Measurements from ENCODE around the gene TFPT. TPM values are rescaled to one million over a fixed set of nuclear protein-coding genes. Genes with fewer than 3 reads are reported as not detected.

Gene TFPT
- total RNA-seq, 1 experiment from 2014 or later: 55.4 TPM

- CTCF ChIA-PET: no interaction called here
These were observed 7.0 kb downstream of the TFPT start for GRCh38 chr19:54108496-54108895.

GRCh38 chr19:54107876-54108490 lies 7.5 kb downstream of the TFPT start:
- Histone ChIP-seq H3K9me3 (ENCODE audit: low read length) (no peaks in the 10 kb centered on the region), H3K4me3 (ENCODE audit: low read length) (no peak overlapping the region), H3K79me2 (ENCODE audit: low read length) (peaks cover 29% of the 10 kb centered on the region), H3K4me1 (ENCODE audit: insufficient read depth, low read length) (no peaks in the 10 kb centered on the region; the same call in 1 of the 2 replicates), H3K9me2 (replicated peaks; ENCODE audit: low read length) (no peaks in the 10 kb centered on the region), H3K36me3 (ENCODE audit: low read depth, low read length) (peaks cover 29% of the 10 kb centered on the region; the same call in 1 of the 2 replicates), H3K4me2 (ENCODE audit: low read length) (no peak overlapping the region), H2AFZ (ENCODE audit: low read length) (no peak overlapping the region), H3F3A (ENCODE audit: low read length, unreplicated experiment) (no peaks in the 10 kb centered on the region), H3K27ac (ENCODE audit: low read length) (no peak overlapping the region), H3K27me3 (ENCODE audit: low read length) (no peaks in the 10 kb centered on the region), H3K9ac (ENCODE audit: low read length) (no peak overlapping the region), H4K20me1 (ENCODE audit: low read length) (no peaks in the 10 kb centered on the region)
- POLR2A ChIA-PET (ENCODE audit: unreplicated experiment): no interaction called here
- BruUV-seq (replicated peaks): no TSS peak
- TF ChIP-seq EZH2phosphoT487 (IDR thresholded peaks at IDR 0.05; ENCODE audit: borderline replicate concordance, low read length): no peak
- TF ChIP-seq EZH2 (IDR thresholded peaks at IDR 0.05; ENCODE audit: low read length, unreplicated experiment): no peak
- TF ChIP-seq CTCF (conservative IDR thresholded peaks at IDR 0.05; ENCODE audit: low read depth, low read length): no peak
- CTCF ChIA-PET: no interaction called here
- ATAC-seq: no peak
- intact Hi-C loops (cut with micrococcal nuclease): no loop called here
- no peak for DNase-seq

More at GRCh38 chr19:54108496-54108895, 7.0 kb downstream of the TFPT start:
- BruUV-seq (replicated peaks): no TSS peak
- Histone ChIP-seq H3K4me1 (ENCODE audit: insufficient read depth, low read length) (no peaks in the 10 kb centered on the region; the same call in 1 of the 2 replicates), H3K4me2 (ENCODE audit: low read length) (no peak overlapping the region), H3F3A (ENCODE audit: low read length, unreplicated experiment) (no peaks in the 10 kb centered on the region), H3K4me3 (ENCODE audit: low read length) (no peak overlapping the region), H3K9me3 (ENCODE audit: low read length) (no peaks in the 10 kb centered on the region), H3K27me3 (ENCODE audit: low read length) (no peaks in the 10 kb centered on the region), H2AFZ (ENCODE audit: low read length) (no peak overlapping the region), H3K9me2 (replicated peaks; ENCODE audit: low read length) (no peaks in the 10 kb centered on the region), H4K20me1 (ENCODE audit: low read length) (no peaks in the 10 kb centered on the region), H3K36me3 (ENCODE audit: low read depth, low read length) (peaks cover 29% of the 10 kb centered on the region; the same call in 1 of the 2 replicates), H3K9ac (ENCODE audit: low read length) (no peak overlapping the region), H3K79me2 (ENCODE audit: low read length) (peaks cover 25% of the 10 kb centered on the region), H3K27ac (ENCODE audit: low read length) (no peak overlapping the region)
- TF ChIP-seq EZH2 (IDR thresholded peaks at IDR 0.05; ENCODE audit: low read length, unreplicated experiment) (no peak), CTCF (conservative IDR thresholded peaks at IDR 0.05; ENCODE audit: low read depth, low read length) (no peak), EZH2phosphoT487 (IDR thresholded peaks at IDR 0.05; ENCODE audit: borderline replicate concordance, low read length) (no peak)
- ATAC-seq (no peak), DNase-seq (no peak)
- POLR2A ChIA-PET (ENCODE audit: unreplicated experiment): no interaction called here
- intact Hi-C loops (cut with micrococcal nuclease): no loop called here

GRCh38 chr19:54106716-54107115 lies 8.7 kb downstream of the TFPT start:
- no peak overlapping the region for H3K27ac ChIP-seq (ENCODE audit: low read length)
- H3K4me2 ChIP-seq (ENCODE audit: low read length): no peak overlapping the region
- intact Hi-C loops (cut with micrococcal nuclease): no loop called here
- H3K79me2 ChIP-seq (ENCODE audit: low read length): peaks cover 33% of the 10 kb centered on the region
- BruUV-seq (replicated peaks): no TSS peak
- no peaks in the 10 kb centered on the region for H3F3A ChIP-seq (ENCODE audit: low read length, unreplicated experiment)
- ChIA-PET CTCF (no interaction called here), POLR2A (ENCODE audit: unreplicated experiment) (no interaction called here)
- H3K9me3 ChIP-seq (ENCODE audit: low read length): no peaks in the 10 kb centered on the region
- H3K9me2 ChIP-seq (replicated peaks; ENCODE audit: low read length): no peaks in the 10 kb centered on the region
- H3K36me3 ChIP-seq (ENCODE audit: low read depth, low read length): peaks cover 27% of the 10 kb centered on the region; the same call in 1 of the 2 replicates
- DNase-seq (no peak), ATAC-seq (no peak)
- H4K20me1 ChIP-seq (ENCODE audit: low read length): no peaks in the 10 kb centered on the region
- H3K4me3 ChIP-seq (ENCODE audit: low read length): no peak overlapping the region
- H2AFZ ChIP-seq (ENCODE audit: low read length): no peak overlapping the region
- TF ChIP-seq CTCF (conservative IDR thresholded peaks at IDR 0.05; ENCODE audit: low read depth, low read length) (no peak), EZH2phosphoT487 (IDR thresholded peaks at IDR 0.05; ENCODE audit: borderline replicate concordance, low read length) (no peak), EZH2 (IDR thresholded peaks at IDR 0.05; ENCODE audit: low read length, unreplicated experiment) (no peak)
- peaks cover 4% of the 10 kb centered on the region; the same call in 1 of the 2 replicates for H3K4me1 ChIP-seq (ENCODE audit: insufficient read depth, low read length)
- no peaks in the 10 kb centered on the region for H3K27me3 ChIP-seq (ENCODE audit: low read length)
- no peak overlapping the region for H3K9ac ChIP-seq (ENCODE audit: low read length)
